GM19099 (cell line): ENCODE results near the gene COL9A3.

Source experiments
- POLR2A ChIP-seq: IDR thresholded peaks from 3 replicates; pipeline ENCODE4 v1.6.1; 2011; ENCODE audit warnings: low read depth; ENCODE audit not compliant: insufficient read length; ENCODE audit errors: extremely low read depth

The COL9A3 gene

DNA sequence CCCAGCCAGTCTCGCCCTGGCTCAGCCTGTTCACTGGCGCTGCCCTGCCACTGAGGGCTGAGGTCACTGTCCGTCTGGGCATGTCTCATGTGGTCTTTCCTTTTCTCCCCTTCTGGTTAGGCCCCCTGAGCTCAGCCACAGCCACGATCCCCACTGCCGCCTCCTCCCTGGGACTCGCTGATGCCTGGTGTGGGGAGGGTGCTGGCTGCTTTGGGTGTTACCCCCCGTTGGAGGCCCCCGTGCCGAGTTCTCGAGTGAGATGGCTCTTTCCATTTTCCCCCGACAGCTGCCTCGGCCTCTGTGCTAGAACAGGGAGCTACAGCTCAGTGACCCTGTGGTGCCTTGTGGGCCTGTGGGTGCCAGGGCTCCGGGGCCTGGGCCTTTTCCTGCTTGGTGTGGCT is 59.7 kb downstream of the COL9A3 start:
- no peak for TF ChIP-seq POLR2A

DNA sequence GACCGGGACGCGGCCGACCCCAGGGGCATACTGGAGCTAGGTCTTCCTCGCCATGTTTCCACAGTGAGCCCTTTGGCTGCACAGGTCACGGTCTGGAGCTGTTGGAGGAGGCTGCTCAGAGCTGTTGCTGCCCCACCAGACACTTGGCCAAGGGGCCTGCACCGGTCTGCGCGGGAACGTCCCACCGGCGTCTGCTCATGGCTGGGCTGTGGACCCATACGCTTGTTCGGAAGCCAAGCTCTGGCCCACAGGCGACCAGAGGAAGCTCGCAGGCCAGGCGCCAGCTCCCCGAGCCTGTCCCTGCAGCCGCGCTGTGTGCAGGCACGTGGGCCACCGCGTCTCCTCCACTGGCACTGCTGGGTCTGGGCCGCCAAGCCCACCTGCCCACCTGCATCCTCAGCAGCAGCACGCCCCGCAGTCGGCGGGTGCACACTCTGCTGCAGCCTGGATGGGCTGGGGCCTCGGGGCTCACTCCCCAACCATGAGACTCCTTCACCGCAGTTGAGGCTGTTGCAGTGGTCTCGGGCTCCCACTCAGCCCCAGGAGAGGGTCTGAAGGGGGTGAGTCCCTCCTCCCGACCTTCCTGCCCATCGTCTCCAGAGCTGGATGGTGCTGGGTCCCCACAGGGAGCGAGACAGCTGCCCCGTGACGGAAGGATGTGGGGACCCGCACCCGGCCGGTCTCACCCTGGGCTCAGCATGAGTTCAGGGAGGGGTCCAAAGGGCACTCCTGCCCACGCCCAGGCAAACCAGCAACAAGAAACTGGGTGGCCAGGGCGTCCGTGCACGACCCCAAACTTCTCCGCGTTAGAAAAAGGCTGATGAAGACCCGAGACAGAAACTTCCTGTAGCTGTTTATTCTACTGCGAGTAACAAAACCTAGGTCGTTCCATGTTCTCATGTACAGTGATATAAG is 60.3 kb downstream of the COL9A3 start:
- TF ChIP-seq POLR2A = no peak

DNA sequence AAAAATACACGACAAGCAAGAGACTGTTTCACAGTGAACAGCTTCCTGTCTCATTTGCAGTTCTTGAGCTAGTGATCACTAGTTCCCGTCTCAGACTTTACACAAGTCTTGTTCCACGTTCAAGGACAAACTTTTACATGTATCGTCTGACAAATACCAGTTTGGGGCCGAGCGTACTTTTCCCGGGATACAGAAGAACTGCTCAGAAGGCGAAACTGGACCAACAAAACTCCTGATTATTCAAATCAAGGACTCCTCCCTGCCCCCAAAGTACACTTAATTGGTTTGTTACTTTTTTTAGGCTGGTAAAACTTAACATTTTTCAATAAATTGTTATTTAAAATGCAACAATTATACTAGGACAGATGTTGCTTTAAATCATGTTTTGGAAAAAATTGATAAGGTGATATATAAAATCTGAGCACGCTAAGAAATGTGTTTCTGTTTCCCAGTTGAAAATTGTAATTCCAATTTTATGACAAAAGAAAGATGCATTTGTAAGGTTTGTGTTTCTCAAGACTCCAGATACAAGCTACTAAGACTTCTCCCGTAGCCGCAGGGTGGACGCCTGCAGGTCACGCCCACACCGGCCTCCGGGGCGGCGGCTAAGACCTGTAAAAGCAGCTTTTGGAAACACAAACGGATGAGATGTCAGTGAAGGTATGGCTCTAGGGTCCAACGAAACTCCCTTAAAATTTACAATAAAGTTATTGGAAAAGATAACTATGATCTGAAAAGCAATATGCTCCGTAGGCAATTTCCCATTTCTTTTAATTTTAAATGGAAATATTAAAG is 61.6 kb downstream of the COL9A3 start:
- no peak for TF ChIP-seq POLR2A

DNA sequence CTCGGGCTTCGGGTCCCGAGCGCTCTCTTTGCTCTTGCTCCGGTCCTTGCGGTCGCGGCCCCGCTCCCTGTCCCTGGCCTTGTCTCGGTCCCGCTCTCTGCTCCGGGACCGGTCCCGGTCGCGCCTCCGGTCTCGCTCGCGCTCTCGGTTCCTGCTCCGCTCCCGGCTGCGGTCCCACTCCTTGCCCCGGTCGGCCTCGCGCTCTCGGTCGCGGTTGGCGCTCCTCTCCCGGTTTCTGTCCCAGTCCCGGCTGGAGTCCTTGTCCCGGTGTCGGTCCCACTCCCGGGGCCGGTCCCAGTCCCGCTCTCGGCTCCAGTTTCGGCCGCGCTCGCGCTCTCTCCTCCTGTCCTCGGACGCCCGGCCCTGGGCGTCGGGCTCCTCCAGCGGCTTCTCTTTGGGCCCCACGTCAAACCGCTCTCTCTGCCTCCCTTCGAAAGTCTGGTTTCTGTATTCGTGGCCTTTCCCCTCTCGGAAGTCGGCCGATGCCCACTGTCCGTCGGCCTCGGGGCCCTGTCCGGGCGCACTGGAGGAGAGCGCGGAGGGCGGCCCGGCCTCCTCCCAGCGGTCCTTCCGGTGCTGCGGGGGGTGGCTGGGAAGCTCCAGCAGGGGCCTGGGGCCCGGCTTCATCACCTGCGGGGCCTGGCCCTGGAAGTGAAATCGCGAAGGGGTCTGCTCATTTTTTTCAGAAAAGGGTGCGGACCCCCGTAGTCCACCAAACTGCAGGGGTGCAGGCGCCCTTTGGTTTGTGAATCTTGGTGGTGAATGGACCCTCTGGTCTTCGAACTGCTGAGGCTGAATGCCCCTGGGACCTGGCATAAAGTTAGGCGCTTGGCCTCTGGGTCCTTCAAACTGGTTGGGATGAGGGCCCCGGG is 62.7 kb downstream of the COL9A3 start:
- TF ChIP-seq POLR2A = no peak

DNA sequence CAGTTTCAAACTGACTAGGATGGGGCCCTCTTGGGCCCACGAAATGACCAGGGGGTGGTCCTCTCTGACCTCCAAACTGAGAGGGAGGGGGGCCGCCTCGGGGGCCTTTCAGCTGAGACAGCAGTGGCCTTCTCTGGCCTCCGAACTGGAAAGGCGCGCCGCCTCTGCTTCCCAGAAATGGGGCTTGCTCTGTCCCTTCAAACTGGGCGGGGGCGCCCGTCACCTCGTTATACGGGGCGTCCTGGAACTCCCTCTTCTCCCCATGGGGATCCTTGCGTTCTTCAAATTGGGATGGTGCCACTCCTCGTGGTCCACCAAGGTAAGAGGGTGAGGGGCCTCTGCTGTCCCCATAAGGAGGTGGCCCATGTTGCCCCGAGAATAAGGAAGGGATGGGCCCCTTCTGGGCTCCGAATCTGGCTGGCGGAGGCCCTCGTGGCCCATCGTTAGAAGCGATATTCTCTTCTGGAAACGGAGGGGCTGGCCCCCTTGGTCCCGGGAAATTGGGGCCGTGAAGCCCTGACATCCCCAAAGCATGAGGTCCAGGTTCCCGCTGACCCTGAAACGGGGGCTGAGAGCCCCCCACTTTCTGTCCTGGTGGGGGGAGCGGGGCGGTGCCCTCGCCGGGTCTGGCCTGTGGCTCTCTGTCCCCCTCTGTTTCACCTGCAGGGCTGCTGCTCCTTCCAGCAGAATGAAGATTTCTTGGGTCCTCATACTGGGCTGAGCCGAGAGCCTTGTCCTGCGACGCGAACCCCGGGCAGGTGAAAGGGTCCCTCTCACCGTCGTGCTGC is 63.5 kb downstream of the COL9A3 start:
- TF ChIP-seq POLR2A = no peak

DNA sequence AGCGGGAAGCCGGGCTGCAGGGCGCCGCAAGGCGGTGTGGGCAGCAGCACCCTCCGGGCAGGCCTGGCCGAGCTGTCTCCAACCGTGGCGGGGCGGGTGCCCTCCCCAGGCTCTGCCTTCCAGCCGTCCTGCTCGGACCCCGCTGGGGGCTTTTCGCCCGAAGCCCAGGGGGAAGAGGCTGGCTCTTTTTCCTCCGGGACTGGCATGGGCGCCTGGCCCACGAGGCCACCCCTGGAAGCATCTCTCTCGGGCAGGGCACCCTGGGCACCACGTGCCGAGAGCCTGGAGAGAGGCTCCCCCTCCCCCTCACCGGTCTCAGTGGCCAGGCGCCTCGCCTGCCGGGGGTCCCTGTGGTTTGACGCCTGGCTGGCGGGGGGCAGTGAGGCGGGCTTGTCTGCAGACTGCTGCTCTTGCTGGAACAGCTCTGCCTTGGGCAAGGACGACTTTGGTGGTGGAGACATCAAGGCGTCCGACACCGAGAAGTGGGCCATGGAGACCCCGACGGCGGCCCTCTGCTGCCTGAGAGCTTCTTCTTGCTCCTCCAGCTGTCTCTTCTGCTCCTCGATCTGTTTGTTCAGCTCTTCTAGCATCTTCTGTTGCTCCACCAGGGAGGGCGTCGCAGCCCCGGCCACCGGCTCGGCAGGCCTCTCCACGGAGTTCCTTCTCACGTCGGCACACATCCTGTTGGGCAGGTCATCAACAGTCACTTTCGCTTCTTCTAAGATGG is 64.2 kb downstream of the COL9A3 start:
- TF ChIP-seq POLR2A = no peak

DNA sequence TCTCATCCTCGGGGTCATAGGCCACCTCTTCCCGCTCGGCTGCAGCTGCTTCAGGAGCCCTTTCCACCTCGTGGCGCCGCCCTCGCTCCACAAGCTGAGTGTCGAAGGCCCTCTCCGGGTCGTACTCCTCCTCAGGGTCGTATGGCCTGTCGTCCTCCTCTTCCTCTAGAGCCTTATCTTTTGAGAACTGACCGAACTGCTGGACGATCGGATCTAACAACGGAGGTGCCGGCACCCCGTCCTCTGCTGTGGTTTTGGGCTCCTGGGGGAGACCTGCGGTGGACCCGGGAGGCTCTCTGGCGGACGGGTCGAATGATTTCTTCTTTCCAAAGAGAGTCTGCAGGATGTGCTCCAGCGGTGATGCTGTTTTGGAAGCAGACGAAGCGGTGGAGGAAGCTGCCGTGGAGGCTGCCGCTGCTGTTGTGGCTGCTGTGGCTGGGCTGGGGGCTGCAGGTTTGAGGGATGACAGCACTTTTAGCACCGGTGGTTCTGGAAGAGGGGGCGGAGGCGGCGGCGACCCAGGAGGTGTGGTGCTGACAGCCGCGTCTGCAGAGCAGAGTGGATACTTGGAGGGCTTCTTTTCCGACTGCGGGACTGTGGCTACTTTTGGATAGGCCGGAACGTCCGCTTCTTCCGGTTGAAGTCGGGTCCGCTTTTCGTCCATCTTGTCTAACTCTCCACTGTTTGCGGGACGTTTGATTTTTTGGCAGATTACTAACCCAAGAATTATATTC is 65.0 kb downstream of the COL9A3 start:
- TF ChIP-seq POLR2A = no peak

DNA sequence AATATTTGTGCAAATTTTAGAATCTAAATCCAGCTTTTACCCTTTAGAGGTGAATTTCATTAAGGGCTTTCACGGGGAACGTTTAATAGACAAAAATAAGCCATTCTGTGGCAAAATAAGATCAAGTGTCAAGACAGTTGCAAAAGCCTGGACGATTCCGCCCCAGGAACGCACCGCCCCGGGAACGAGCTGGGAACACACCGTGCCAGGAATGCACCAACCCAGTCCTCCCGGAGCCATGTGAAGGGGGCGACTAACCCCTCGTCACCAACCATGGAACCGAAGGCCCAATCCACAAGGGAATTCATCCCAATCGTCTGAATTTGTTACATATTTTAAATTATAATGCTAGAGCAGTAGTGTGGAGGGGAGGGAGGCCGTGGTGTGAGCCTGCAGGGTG is 65.6 kb downstream of the COL9A3 start:
- no peak for TF ChIP-seq POLR2A

DNA sequence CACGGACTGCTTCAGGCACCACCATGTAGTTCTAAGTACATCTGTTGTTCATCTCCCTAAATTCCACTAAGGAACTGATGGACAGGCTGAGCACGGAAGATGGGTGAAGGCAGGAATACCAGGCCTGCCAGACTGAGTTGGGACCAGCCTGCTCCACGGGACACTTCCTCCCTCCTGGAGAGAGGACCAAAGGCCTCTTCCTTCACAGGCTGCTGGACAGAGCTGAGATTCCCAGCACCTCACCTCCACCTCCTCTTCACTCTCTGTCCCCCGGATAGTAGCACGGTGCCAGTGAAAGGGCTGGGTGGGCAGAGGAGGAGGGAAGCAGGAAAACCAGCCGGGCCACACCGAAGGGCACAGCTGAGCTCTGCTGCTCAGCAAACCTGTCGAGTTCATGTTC is 67.7 kb downstream of the COL9A3 start:
- TF ChIP-seq POLR2A = no peak

DNA sequence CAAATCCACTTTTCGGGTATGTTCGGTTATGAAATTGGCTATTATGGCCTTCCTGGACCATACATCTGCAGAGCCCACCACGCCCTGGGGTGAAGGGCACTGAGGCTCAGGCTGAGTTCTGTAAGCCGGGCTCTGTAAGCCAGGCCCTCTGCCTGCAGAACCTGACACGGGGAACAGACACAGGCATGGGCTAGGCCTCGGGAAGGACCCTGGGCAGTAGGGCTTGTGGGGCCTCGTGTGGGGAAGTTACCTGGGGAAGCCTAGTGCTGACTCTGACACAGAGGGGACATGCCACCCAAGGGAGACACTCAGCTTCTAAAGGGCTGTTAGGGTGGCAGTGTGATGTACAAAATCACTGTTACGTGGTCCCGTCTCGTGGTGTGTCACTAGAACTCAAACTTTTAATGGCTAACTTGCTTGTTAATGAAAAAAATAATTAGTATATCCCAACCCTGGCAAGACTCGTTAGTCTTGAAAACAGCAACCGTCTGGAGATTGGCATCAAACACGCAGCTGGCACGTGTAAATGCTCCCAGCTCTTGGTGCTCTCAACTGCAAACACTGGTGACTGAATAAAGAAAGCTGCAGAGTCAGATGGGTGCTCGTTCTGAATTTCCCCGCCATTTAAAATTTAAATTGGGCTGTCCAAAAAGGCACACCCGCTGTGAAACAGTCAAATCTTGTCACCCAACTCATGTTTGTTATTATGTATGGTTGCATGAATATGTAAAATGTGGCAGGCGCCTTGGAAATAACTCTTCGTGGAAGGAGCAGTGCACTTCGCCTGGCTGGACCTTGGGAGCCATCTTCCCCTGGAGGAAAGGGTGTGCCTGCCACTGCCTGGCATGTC is 68.4 kb downstream of the COL9A3 start:
- TF ChIP-seq POLR2A = no peak

DNA sequence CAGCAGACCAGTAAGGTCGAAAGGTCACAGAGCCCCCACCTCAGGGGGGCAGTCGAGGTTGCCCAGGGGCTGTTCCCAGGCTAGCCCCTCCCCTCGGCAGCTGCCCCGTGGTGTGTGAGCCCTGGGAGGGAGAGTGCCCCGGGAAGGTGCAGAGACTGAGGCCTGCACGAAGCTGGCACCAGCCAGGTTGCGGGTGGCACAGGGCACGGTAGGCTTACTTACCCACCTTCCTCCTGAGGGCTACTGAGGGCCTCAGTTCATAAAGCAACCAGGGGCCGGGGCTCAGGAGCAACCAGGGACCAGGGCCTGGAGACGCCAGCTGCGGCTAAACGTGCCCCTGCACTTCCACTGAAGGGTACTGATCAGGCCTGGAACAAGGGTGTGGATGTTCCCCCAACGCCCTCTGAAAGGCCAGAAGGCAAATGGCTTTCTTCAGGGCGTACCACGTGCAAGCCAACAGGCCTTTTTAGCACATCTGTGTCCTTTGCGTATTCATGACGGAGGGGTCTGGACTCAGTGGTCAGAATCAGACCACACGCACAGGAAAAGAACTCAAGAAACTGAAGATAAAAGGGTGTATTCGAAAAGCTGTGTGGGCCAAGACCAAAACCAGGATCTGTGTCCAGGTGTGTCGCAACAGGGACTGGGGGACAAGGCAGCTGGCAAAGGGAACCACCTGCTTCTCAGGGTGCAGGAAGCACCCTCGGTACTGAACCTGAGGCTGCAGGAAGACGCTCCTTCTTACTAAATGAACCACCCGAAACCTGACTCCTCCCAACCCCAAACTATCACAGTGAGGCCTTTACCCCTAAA is 69.3 kb downstream of the COL9A3 start:
- no peak for TF ChIP-seq POLR2A

DNA sequence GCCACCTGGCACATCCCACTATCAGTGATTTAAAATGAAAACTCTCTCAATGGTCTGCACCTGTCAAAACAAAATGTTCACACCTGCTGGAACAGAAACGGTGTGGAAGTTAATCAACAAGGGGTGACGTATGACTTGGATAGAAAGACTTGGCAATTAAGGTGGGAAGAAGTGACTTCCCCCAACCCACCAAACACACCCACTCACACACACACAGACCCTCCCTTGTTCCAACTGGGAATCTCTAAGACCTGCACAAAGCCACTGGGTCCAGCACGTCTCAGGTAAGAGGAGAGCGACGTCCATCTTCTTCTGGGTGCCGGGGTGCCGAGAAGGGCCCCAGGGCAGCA is 69.8 kb downstream of the COL9A3 start:
- no peak for TF ChIP-seq POLR2A
